Temporal lobe (tissue), 2 donors: ENCODE measurements around the gene PRDX3. TPM values are rescaled to one million over a fixed set of nuclear protein-coding genes. Genes with fewer than 3 reads are reported as not detected.

Source experiments
- small RNA-seq: library from RNA; depleted of rRNA; stranded (forward); fragments of <200 nt; gene quantifications from one replicate; pipeline ENCODE3, GENCODE V24; 2014; ENCODE audit warnings: low replicate concordance
- total RNA-seq: library from RNA; depleted of rRNA; stranded (reverse); fragments of >200 nt; gene quantifications from one replicate; pipeline ENCODE4 v1.2.3, GENCODE V29; 2014

Gene PRDX3
- total RNA-seq, 1 donor from 2014 or later, result 62.0 TPM

Small RNA genes within 50 kb of the gene (small RNA-seq; reads per million reads assigned to genes)
- gene RN7SL749P, result not detected

Other genes starting within 250 kb of the PRDX3 start
- gene NANOS1, start 149.1 kb downstream of the PRDX3 start, total RNA-seq, result 5.2 TPM
- 66.1 TPM for gene EIF3A, start 98.0 kb downstream of the PRDX3 start, total RNA-seq
- 46.0 TPM for gene DENND10, start 74.7 kb downstream of the PRDX3 start, total RNA-seq
- gene SFXN4, start 13.1 kb downstream of the PRDX3 start, total RNA-seq, result 17.5 TPM
- 11.6 TPM for gene GRK5, start 28.8 kb upstream of the PRDX3 start, total RNA-seq